GM23338 (cell line): ENCODE measurements around the gene CPNE2.

ENCODE experiments used
- EZH2 ChIP-seq: fragments of 200-600 bp; sonication (generic); IDR thresholded peaks from one replicate; pipeline ENCODE4 v1.8.0; 2017; ENCODE audit warnings: antibody characterized with exemption, mild to moderate bottlenecking, low read depth; ENCODE audit not compliant: unreplicated experiment
- EZH2phosphoT487 ChIP-seq: fragments of 200-600 bp; sonication (generic); IDR thresholded peaks from one replicate; pipeline ENCODE4 v1.8.1; 2018; ENCODE audit warnings: antibody characterized with exemption; ENCODE audit not compliant: unreplicated experiment
- POLR2AphosphoS5 ChIP-seq: IDR thresholded peaks from 2 replicates; pipeline ENCODE4 v1.6.1; 2016; ENCODE audit warnings: antibody characterized with exemption, low read depth
- ZNF331 ChIP-seq: fragments of 250-450 bp; sonication (Bioruptor Pico); IDR thresholded peaks from 2 replicates; pipeline ENCODE4 v1.5.0; 2020; ENCODE audit warnings: low read depth, mild to moderate bottlenecking, moderate library complexity
- TF ChIP-seq, protein P1 (sequence below), 2 experiments: fragments of 200-600 bp in 1 of 2; sonication (generic) in 1 of 2; conservative IDR thresholded peaks; 2 replicates each; pipeline versions ENCODE4 v1.5.1 to v1.6.1; 2016 to 2017; ENCODE audit warnings: antibody characterized with exemption in 2 of 2, low read depth in 2 of 2, mild to moderate bottlenecking in 2 of 2, moderate library complexity in 1 of 2
- TF ChIP-seq, protein P2 (sequence below): IDR thresholded peaks from one replicate; pipeline ENCODE4 v1.6.1; 2018; ENCODE audit warnings: antibody characterized with exemption; ENCODE audit not compliant: unreplicated experiment

DNA sequence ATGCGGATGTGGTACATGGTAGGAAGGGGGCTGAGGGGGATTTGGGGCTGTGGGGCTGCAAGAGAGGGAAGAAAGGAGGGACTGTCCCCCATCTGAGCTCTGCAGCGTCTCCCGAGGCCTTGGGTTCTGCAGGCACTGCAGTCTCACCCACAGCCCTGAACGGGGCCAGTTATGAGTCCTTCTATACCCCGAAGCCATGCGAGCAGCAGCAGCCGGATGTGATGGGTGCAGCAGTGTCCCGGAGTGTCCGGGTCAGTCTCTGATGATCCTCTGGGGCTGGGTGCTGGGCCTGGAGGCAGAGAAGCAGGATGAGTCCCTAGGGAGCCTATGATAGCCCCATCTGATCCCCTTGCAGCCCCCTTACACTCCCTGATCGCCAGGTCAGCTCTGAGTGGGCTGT, 41.5 kb downstream of the CPNE2 start:
- TF ChIP-seq, protein P1, sequence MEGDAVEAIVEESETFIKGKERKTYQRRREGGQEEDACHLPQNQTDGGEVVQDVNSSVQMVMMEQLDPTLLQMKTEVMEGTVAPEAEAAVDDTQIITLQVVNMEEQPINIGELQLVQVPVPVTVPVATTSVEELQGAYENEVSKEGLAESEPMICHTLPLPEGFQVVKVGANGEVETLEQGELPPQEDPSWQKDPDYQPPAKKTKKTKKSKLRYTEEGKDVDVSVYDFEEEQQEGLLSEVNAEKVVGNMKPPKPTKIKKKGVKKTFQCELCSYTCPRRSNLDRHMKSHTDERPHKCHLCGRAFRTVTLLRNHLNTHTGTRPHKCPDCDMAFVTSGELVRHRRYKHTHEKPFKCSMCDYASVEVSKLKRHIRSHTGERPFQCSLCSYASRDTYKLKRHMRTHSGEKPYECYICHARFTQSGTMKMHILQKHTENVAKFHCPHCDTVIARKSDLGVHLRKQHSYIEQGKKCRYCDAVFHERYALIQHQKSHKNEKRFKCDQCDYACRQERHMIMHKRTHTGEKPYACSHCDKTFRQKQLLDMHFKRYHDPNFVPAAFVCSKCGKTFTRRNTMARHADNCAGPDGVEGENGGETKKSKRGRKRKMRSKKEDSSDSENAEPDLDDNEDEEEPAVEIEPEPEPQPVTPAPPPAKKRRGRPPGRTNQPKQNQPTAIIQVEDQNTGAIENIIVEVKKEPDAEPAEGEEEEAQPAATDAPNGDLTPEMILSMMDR (conservative IDR thresholded peaks at IDR 0.05; ENCODE audit: low read depth in 2 of 2): no peak
- TF ChIP-seq ZNF331 (CRISPR knock-in tag): no peak
- no peak for TF ChIP-seq POLR2AphosphoS5
- TF ChIP-seq, protein P2, sequence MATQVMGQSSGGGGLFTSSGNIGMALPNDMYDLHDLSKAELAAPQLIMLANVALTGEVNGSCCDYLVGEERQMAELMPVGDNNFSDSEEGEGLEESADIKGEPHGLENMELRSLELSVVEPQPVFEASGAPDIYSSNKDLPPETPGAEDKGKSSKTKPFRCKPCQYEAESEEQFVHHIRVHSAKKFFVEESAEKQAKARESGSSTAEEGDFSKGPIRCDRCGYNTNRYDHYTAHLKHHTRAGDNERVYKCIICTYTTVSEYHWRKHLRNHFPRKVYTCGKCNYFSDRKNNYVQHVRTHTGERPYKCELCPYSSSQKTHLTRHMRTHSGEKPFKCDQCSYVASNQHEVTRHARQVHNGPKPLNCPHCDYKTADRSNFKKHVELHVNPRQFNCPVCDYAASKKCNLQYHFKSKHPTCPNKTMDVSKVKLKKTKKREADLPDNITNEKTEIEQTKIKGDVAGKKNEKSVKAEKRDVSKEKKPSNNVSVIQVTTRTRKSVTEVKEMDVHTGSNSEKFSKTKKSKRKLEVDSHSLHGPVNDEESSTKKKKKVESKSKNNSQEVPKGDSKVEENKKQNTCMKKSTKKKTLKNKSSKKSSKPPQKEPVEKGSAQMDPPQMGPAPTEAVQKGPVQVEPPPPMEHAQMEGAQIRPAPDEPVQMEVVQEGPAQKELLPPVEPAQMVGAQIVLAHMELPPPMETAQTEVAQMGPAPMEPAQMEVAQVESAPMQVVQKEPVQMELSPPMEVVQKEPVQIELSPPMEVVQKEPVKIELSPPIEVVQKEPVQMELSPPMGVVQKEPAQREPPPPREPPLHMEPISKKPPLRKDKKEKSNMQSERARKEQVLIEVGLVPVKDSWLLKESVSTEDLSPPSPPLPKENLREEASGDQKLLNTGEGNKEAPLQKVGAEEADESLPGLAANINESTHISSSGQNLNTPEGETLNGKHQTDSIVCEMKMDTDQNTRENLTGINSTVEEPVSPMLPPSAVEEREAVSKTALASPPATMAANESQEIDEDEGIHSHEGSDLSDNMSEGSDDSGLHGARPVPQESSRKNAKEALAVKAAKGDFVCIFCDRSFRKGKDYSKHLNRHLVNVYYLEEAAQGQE: no peak
- TF ChIP-seq EZH2: no peak
- TF ChIP-seq EZH2phosphoT487: no peak
